ENCODE data around the gene LYRM2. TPM values are rescaled to one million over a fixed set of nuclear protein-coding genes. Genes with fewer than 3 reads are reported as not detected.

The LYRM2 gene
- total RNA-seq, 1 donor from 2014 or later = 53.0 TPM

- DNase-seq (ENCODE audit: low read depth, low spot score) = no peak
- peaks cover 7% of the 10 kb centered on the region for H3K4me1 Mint-ChIP-seq
- H3K27ac Mint-ChIP-seq (ENCODE audit: unreplicated experiment) = no peak overlapping the region
- no peaks in the 10 kb centered on the region for H3K9me3 Mint-ChIP-seq
- no peaks in the 10 kb centered on the region for H3K27me3 Mint-ChIP-seq (ENCODE audit: low read depth)
- no peak overlapping the region for H3K4me3 Mint-ChIP-seq
- TF ChIP-seq CTCF (conservative IDR thresholded peaks at IDR 0.05) = no peak
- peaks cover 3% of the 10 kb centered on the region for H3K36me3 Mint-ChIP-seq (ENCODE audit: low read depth)
Observed at GRCh38 chr6:89630488-89630887, 8.1 kb downstream of the LYRM2 start.

GRCh38 chr6:89623749-89624148, 14.8 kb downstream of the LYRM2 start:
- Mint-ChIP-seq H3K4me1 (peaks cover 7% of the 10 kb centered on the region), H3K4me3 (no peak overlapping the region), H3K27me3 (ENCODE audit: low read depth) (no peaks in the 10 kb centered on the region), H3K36me3 (ENCODE audit: low read depth) (no peaks in the 10 kb centered on the region), H3K27ac (ENCODE audit: unreplicated experiment) (no peak overlapping the region), H3K9me3 (no peaks in the 10 kb centered on the region)
- no peak for TF ChIP-seq CTCF (conservative IDR thresholded peaks at IDR 0.05)
- DNase-seq (ENCODE audit: low read depth, low spot score) = no peak

GRCh38 chr6:89619567-89619966, 19.0 kb downstream of the LYRM2 start:
- Mint-ChIP-seq H3K4me1 (no peaks in the 10 kb centered on the region), H3K9me3 (no peaks in the 10 kb centered on the region), H3K4me3 (no peak overlapping the region), H3K27me3 (ENCODE audit: low read depth) (no peaks in the 10 kb centered on the region), H3K36me3 (ENCODE audit: low read depth) (no peaks in the 10 kb centered on the region), H3K27ac (ENCODE audit: unreplicated experiment) (no peak overlapping the region)
- TF ChIP-seq CTCF (conservative IDR thresholded peaks at IDR 0.05) = no peak
- DNase-seq (ENCODE audit: low read depth, low spot score) = no peak

- DNase-seq (ENCODE audit: low read depth, low spot score) = no peak
- no peaks in the 10 kb centered on the region for H3K4me1 Mint-ChIP-seq
- no peak for TF ChIP-seq CTCF (conservative IDR thresholded peaks at IDR 0.05)
- H3K4me3 Mint-ChIP-seq = no peak overlapping the region
- no peaks in the 10 kb centered on the region for H3K27me3 Mint-ChIP-seq (ENCODE audit: low read depth)
- no peaks in the 10 kb centered on the region for H3K36me3 Mint-ChIP-seq (ENCODE audit: low read depth)
- no peaks in the 10 kb centered on the region for H3K9me3 Mint-ChIP-seq
- no peak overlapping the region for H3K27ac Mint-ChIP-seq (ENCODE audit: unreplicated experiment)
Observed at GRCh38 chr6:89618026-89618425, 20.5 kb downstream of the LYRM2 start.

- Mint-ChIP-seq H3K27me3 (ENCODE audit: low read depth) (no peaks in the 10 kb centered on the region), H3K27ac (ENCODE audit: unreplicated experiment) (no peak overlapping the region), H3K4me3 (no peak overlapping the region), H3K9me3 (no peaks in the 10 kb centered on the region), H3K4me1 (no peaks in the 10 kb centered on the region), H3K36me3 (ENCODE audit: low read depth) (no peaks in the 10 kb centered on the region)
- no peak for TF ChIP-seq CTCF (conservative IDR thresholded peaks at IDR 0.05)
- DNase-seq (ENCODE audit: low read depth, low spot score) = no peak
Observed at GRCh38 chr6:89616531-89616930, 22.0 kb downstream of the LYRM2 start.

GRCh38 chr6:89615882-89616281, 22.7 kb downstream of the LYRM2 start:
- no peaks in the 10 kb centered on the region for H3K9me3 Mint-ChIP-seq
- H3K36me3 Mint-ChIP-seq (ENCODE audit: low read depth) = no peaks in the 10 kb centered on the region
- DNase-seq (ENCODE audit: low read depth, low spot score) = no peak
- no peak overlapping the region for H3K27ac Mint-ChIP-seq (ENCODE audit: unreplicated experiment)
- no peak overlapping the region for H3K4me3 Mint-ChIP-seq
- H3K27me3 Mint-ChIP-seq (ENCODE audit: low read depth) = no peaks in the 10 kb centered on the region
- TF ChIP-seq CTCF (conservative IDR thresholded peaks at IDR 0.05) = no peak
- no peaks in the 10 kb centered on the region for H3K4me1 Mint-ChIP-seq
